Sciatic nerve (tissue), 2 donors: ENCODE data around the gene TSC2. TPM values are rescaled to one million over a fixed set of nuclear protein-coding genes. Genes with fewer than 3 reads are reported as not detected.
"Not testable (repeated sequence)": the region's sequence is repeated elsewhere in the genome, so short reads cannot be mapped to it uniquely, and the experiment has no call there.

Experiments
- ATAC-seq: fragments of 200-7000 bp; cut with Tn5 transposase; one replicate; pipeline ENCODE4 v1.9.1; 2020; ENCODE audit warnings: mild to moderate bottlenecking, moderate library complexity
- DNase-seq: peaks from one replicate; pipeline ENCODE4 v3.0.0-alpha.2; 2020; ENCODE audit warnings: low spot score
- intact Hi-C: fragments of 100-400 bp; cut with DNase I; formaldehyde crosslinking; loops from one replicate; pipeline ENCODE4 v1.14.2; 2022
- total RNA-seq: library from RNA; stranded (reverse); fragmentation: NEBNext Ultra II Directional; extraction: Animal tissue kit (Norgen Biotek cat#: 25700); gene quantifications from one replicate; pipeline ENCODE4 v1.2.1, GENCODE V29; 2021
- donor health status: DM: no; HTN: no; CAD: no.
- donor health status: DM: no; HTN: no; CAD: no.

The TSC2 gene
- total RNA-seq, 1 donor from 2014 or later = 156 TPM

DNA sequence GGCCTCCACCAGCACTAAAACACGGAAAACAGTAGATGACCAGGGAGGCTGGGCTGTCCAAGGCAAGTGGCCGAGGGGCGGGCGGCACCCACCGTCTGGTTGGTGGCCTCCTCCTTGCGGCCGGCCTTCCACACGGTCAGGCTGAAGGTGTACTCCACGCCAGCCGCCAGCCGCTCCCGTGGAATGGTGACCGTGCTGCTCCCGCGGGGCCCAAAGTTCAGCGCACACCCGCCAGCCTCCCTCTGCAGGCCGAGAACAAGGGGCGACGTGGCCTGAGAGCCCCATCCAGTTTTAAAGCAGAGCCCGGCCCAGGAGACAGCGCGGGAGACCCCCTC is 60.0 kb downstream of the TSC2 start:
- ATAC-seq = peak; percentile 6
- intact Hi-C loops, DNase-seq: not testable (repeated sequence)

DNA sequence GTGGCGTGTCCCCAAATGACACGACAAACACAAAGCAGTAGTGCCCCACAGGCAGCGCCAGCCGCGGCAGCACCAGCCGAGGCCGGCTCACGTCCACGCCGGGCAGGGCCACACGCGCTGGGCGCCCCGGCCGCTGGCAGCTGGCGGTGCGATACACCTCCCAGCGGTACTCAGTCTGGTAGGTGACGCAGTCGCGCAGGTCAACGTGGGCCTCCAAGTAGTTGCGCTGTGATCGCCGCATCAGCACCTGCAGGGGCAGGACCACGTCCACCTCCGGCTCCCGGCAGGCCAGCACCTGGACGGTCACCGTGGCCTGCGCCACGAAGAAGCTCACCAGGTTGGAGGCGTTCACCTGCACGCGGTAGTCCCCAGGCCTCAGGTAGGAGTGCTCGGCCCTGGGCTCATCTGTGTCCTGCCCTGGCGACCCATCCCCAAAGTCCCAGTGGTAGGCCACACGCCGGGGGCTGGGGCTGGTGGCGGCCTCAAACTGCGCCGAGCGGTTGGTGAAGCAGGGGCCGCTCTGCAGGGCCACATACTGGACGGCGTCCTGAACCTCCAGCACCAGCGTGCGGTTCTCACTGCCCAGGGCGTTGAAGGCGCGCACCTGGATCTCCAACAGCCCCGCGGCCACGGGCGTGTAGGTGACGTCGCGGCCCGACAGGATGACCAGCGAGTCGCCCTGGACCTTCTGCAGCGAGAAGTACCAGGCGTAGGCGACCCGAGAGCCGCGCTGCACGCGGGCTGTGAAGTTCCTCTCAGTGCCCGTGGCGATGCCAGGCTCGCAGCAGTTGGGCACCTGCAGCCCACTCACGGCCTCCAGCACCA is 60.9 kb downstream of the TSC2 start:
- intact Hi-C loops, DNase-seq: not testable (repeated sequence)
- peak; percentile 11 for ATAC-seq

DNA sequence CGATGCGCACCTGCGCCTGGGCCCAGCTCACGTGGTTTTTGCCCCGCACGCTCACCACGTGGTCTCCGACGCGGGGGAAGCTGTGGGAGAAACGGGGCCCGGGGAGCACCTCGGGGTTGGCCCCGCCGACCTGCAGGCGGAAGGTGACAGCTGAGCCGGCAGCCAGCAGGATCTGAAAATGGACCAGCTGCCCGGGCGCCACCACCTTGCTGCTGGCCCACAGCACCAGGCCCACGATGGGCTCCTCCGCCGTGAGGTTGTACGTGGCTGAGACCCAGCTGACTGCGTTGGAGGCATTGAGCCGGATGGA is 61.4 kb downstream of the TSC2 start:
- DNase-seq, intact Hi-C loops, ATAC-seq: not testable (repeated sequence)

DNA sequence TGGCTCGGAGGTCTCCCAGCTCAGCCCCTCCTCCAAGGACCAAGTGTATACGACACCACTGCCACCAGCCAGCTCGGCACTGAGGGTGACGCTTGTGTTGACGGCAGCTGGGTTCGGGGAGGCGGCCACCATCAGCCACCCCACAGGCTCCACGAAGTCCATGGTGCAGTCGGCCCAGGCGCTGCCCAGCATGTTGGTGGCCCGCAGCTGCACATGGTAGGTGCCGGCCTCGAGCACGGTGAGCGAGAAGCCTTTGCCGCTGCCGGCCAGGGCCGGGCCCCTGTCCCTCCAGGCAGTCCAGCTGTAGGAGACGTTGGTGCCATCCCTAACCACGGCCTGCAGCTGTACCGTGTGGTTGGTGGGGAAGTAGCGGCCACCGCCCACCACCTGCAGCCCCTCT is 62.1 kb downstream of the TSC2 start:
- intact Hi-C loops, DNase-seq, ATAC-seq: not testable (repeated sequence)

DNA sequence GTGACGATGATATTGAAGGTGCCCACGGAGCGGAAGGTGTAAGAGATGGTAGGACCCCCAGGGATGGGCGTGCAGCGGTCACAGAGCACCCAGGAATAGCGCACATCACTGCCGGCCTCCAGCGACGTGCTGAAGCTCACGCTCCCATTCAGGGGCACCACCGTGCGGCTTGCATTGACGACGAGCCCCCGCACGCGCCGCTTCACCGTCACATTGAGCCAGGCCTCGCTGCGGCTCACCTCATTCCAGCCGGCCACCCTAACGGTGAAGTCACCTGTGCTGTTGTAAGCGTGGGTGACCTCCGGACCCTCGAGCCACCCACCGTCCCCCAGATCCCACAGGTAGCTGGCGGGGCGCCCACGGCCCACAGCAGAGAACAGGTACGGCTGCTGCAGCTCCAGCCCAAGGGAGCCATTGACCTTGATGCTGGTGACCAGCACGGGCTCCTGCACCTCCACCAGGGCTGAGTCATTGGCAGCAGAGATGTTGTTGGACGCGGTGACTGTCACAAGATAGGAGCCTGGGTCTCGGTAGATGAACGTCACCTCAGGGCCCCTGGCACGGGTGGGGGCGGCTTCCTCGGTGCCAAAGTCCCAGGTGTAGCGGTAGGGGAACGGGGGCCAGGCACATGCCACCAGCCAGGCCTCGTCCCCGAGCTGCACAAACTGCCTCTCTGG is 62.7 kb downstream of the TSC2 start:
- intact Hi-C loops = not testable (repeated sequence)
- ATAC-seq = peak; percentile 37

DNA sequence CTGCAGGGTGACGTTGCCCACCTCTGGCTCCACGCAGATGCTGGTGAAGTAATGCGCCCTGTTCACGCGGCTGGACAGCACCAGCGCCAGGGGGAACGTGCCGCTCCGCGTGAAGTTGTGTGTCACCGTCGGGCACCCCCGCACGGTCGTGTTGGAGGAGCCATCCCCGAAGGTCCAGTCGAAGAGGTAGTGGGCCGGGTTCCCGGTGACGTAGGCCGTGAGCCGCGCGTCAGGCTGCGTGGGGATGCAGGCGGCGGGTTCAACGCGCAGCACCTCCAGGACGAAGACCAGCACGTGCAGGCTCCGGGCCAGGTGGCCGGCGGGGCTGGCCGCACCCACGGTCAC is 63.2 kb downstream of the TSC2 start:
- DNase-seq = peak; percentile 57
- peak; percentile 30 for ATAC-seq
- intact Hi-C loops = not testable (repeated sequence)

More for the DNA sequence above, 62.7 kb downstream of the TSC2 start:
- peak; percentile 55 for DNase-seq

DNA sequence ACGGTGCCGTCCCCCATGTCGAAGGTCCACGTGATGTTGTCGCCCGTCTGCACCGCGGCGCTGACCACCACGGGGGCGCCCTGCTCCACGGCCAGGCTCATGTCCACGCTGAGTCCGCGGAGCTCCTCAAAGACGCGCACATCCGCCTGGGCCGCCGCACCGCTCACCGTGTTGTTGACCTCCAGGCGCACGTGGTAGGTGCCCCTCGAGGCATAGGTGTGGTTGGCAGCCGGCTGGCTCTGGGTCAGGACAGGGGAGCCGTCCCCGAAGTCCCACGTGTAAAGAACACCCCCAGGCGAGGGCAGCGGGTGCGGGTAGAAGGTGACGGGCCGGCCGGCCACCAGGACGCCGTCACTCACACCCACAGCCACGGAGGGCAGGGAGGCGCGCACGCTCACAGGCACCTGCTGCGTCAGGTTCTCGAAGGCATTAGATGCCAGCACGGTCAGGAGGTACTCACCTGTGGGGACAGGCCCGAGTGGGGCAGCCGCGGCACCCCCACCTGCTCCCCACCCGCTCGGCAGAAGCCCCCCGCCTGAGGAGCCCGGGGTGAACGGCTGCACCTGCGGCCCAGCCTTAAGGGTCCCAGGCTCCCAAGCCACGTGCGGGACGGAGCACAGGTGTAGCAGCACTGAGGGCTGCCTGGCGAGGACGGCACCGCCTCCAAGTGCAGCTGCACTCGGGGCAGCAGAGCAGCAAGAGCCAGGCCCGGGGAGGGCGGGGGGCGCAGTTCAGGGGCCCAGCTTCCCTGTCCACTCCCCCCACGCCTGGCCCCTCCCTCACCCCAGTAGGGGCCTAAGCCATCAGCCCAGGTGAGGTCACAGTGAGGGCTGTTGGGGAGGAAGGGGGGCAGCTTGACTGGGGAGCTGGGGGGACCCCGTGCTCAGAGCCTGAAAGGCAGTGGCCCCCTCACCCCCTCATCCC is 63.9 kb downstream of the TSC2 start:
- intact Hi-C loops = not testable (repeated sequence)
- ATAC-seq = peak; percentile 12
- DNase-seq = peak; percentile 54

DNA sequence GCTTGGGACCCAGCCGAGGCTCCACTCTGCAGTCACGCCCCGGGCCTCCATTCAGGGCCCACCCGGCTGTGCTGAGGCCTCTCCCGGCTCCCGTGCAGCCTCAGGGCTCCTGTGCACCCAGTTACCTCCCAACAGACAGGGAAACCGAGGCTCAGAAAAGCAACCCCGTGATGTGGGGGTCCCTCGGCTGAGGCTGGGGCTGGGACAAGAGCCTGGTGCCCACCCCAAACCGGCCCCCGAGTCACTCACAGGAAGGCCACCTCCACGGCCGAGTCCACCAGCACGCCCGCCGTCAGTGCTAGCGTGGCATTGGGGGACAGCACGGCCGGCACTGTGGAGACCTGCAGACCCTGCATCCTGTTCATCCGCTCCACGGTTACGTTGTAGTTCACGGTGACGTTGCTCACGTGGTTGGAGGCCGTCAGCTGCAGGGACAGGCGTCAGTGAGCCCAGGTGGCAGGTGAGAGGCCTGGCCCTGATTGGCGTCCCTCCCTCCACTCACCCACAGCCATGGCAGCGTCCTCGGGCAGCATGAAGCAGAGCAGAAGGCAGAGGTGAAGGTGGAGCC is 64.8 kb downstream of the TSC2 start:
- intact Hi-C loops, ATAC-seq, DNase-seq: not testable (repeated sequence)

DNA sequence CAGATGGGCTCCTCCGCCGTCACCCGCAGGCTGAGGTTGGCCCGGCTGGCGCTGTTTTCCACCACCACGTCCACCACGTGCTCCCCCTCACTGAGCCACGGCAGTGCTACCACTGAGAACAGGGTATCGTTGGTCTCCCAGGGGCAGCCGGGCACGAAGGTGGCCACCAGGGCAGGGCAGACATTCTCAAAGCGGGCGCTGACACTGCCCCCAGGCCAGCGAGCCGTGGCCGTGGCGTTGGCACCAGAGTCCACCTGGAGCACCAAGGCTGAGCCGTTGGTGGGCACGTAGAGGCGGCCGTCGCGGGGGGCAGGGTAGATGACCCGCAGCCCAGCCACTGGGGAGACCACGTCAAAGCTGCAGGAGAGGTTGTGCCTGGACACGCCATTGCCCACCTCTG is 66.4 kb downstream of the TSC2 start:
- intact Hi-C loops, DNase-seq, ATAC-seq: not testable (repeated sequence)

DNA sequence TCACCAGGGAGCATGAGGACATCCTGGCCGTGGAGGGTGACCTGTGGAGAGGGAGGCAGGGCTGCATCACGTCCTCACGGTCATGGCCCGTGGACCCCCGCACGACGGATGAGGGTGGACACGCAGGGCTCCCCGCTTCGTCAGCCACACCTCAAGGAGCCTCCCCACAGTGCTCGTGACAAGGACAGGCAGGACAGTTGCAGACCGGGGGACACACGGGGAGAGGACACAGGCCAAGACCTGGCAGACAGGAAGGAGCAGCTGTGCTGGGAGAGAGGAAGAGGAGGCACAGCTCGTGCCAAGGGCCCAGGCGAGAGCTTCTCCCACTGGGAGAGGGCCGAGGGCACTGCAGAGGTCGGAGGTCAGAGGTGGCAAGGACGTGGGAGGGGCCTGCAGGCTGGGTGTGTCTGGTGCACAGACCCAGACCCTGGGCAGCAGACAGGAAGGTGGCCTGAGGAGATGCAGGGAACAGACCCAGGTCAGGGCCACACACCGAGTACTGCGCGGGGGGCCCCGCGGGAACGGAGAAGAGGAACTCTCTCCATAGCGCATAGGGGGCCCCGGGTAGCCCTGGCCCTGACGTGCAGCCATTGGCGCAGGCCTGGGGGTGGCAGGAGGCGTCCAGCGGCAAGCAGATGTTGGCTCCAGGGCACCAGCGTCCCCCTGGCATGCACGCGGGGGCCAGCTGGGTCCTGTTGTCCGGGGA is 67.3 kb downstream of the TSC2 start:
- DNase-seq, ATAC-seq, intact Hi-C loops: not testable (repeated sequence)

DNA sequence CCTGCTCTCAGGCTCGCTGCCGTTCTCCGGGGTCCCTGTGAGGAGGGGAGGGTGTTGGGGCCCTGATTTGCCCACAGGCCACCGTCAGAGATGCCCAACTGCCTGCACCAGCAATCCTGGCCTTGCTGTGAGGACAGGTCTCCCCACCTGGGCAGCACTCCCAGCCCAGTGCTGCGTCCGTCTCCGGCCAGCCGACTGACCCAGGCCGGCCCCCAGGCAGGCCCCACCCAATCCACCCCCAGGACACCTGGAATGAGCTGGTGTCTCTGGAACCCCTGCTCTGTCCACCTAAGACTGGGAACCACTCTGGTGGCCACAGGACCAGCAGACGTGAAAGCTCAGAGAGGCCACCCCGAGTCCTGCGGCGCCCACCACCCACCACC is 67.8 kb downstream of the TSC2 start:
- intact Hi-C loops = no loop called here
- ATAC-seq (no peak), DNase-seq (no peak)

DNA sequence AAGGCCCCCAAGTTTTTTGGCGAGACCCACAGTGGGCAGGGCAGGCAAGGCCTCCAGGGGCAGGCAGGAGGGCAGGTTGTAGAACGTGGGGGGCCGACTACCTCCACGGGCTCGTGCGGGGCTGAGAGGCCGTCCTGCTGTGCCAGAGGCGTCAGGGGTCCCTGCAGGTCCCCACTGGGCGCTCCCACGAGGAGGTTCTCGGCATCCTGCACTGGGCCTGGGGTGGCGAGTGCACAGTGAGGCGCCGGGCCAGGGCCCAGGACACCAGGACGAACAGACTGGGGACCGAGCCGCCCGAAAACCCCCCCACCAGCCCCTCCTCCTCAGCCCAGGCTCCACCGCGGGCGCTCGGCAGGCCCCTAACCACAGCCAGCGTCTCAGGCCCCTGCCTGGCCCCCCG is 68.6 kb downstream of the TSC2 start:
- intact Hi-C loops, DNase-seq, ATAC-seq: not testable (repeated sequence)

DNA sequence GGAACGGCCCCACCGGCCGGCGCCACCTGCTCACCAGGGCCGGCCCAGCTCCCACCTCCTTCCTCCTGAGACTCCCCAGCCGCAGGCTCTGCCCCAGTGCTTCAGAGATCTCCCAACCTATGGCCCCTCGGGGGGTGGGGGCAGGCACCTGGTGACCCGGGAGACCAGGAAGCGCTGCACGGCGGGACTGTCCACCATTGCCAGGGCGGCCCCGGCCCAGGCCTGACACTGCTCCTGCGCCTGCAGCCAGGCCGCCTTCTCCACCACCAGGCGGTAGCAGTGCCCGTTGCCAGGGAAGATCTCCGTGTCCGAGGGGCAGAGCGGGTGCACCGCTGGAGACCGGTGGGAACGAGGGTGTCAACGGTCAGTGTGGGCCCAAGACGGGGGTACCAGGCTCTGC is 69.6 kb downstream of the TSC2 start:
- DNase-seq, ATAC-seq, intact Hi-C loops: not testable (repeated sequence)

DNA sequence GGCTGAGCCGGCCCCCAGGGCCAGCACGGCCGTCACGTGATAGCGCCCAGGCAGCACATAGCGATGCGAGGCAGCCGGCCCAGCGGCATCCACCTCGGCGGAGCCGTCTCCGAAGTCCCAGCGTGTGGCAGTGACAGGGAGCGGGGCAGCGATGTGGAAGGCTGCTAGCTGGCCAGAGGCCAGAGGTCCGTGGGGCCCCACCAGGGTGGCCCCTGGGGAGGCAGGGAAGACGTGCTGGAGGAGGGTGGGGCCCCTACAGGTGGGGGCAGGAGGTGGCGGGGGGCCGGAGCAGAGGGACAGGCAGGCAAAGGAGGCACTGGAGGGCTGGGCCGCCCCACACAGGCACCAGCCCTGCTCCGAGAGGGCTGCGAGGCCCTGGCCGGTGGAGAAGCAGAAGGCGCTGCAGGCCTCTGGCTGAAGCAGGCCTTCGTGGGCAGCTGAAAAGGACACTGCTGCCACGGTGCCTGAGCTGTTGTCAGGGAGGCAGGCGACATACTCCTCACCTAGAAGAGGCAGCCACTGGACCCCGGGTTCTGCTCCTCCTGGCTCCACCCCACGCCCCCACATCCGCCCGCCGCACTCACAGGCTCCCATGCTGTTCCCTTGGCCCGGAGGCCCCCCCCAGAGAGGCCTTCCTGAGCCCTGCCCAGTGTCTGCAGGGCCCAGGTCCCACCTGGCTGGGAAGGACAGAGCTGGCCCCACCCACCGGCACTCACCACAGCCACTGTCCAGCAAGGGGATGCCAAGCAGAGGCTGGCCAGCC is 70.4 kb downstream of the TSC2 start:
- ATAC-seq, DNase-seq, intact Hi-C loops: not testable (repeated sequence)

DNA sequence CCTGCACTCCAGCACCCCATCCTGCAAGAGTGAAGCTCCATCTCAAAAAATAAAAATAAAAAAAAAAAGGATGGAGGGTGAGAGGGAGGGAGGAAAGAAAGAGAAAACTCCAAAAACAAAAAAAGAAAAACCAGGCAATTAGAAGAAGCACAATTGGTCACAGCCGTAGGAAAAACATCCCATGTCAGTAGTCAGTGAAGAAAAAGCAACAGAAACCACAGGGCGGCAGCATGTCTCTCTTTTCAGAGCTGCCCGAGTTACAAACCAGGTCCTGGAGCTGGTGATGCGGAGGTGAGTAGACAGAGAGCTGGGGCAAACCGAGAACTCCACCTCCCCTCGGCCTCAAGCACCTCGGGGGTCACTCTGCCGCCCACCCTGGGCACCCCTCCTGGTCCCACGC is 73.5 kb downstream of the TSC2 start:
- DNase-seq, intact Hi-C loops: not testable (repeated sequence)
- peak; percentile 29 for ATAC-seq

DNA sequence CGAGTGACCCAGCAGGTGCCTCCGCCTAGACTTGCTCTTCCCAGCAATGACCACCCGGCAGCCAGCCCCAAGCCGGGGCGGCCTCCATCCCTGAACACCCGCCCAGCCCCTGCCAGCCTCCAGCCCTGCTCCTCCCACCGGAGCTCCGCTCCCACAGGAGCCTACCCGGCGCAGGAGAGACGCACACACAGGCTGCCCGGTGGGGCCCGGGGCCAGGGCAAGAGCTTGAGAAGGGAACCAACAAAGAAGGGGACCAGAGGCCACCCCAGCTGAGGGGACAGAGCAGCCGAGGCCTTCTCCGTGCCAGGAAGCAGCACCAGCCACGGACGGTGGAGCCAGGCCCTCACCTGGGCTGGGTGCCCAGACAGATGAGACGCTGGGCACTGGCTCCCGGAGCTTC is 74.1 kb downstream of the TSC2 start:
- ATAC-seq (no peak), DNase-seq (no peak)
- intact Hi-C loops = no loop called here

DNA sequence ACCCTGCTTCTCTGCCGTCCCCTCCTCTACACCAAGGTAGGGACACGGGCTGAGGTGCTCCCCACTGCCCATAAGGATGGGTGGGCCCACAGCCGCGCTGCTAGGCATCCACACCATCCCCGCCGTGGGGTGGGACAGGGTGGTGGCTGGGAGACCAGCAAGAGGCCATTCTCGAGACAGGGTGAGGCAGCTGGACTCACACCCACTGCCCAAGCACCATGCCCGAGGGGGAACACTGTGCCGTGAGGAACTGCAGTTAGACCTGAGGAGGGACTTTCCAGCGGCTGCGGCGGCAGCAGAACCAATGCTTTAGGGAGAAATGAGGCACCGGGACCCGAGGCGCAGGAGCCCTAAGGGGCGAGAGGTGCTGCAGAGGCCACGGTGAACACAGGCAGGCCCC is 74.6 kb downstream of the TSC2 start:
- intact Hi-C loops = no loop called here
- ATAC-seq (no peak), DNase-seq (no peak)
